RPMI8226 (cell line): ENCODE data around the gene CCSER1.

Experiments used
- DNase-seq: peaks from one replicate; pipeline ENCODE4 v3.0.0-alpha.2; 2015

CCSER1 gene

DNA sequence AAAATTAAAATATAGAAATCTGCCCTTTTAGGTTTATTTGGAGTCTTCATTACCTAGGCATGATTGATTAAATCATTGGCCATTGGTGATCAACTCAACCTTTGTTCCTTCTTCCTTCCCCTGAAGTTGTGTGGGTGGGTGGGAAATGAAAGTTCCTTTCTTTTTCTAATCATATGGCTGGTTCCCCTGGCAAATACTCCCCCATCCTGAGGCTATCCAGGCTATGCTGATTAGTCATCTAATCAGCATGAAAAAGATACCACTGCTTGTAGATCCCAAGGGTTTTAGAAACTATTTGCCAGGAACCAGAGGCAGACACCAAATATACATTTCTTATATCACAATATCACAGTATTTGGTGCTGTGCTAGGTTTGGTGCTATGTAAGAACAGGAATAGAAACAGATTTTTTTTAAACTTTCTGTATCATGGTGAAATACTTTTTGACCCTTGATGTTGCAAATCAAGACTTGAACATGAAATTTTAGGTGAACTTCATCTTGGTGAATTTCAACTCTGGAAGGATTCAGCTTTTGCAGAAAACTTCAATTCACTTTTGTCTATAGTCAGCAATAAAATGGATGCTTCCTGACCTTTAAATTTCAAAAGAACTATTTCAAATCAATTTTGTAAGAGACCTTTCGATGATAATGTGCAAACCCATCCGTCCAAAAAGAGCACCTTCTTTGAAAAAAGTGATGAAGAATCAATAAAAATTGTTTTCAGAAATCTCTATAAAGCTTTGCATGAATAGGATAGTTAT, 71.1 kb downstream of the CCSER1 start:
- no peak for DNase-seq

DNA sequence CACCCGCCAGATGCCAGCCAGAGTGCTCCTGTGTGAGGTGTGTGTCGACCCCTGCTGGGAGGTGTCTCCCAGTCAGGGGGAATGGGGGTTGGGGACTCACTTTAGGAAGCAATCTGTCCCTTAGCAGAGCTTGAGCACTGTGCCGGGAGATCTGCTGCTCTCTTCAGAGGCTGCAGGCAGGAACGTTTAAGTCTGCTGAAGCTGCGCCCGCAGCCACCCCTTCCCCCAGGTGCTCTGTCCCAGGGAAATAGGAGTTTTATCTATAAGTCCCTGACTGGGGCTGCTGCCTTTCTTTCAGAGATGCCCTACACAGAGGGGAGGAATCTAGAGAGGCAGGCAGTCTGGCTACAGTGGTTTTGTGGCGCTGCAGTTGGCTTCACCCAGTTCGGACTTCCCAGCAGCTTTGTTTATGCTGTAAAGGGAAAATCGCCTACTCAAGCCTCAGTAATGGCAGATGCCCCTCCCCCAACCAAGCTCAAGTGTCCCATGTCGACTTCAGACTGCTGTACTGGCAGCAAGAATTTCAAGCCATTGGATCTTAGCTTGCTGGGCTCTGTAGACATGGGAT, 80.8 kb downstream of the CCSER1 start:
- DNase-seq = no peak

DNA sequence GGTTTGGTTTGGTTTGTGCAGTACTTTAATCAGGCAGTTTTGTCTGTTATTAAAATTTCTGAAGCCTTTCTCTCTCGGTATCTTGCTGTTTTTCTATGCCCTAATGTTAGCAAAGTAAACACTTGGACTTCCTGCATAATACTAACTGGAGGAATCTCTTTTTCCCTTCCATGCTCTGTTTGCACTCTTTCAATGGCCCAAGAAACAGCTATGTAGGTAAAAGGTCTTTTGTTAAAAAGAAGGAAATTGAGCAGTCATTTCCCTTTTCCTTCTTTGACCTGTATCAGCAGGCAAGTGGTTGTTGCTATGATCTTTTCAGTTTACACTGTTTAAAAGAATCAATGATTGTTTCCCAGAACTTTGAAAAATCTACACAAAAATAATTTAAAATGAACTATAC, 82.7 kb downstream of the CCSER1 start:
- no peak for DNase-seq

DNA sequence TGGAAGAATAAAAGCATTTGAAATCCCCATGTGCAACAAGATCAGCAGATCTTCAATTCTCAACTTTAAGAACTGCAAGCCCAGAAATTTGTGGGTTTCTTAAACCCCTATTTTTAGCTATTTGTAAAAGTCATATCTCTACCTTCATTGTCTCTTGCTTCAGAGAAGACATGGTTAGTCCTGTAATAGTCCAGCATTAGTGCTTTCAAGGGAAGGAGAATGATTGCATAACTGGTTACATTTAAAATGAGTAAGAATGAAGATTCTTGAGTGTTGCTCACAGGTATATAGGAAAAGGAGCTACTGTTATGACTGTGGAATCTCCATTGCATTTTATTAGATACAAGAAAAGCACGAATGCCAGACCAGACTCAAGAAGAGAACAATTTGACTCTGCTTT, 84.0 kb downstream of the CCSER1 start:
- DNase-seq = no peak

DNA sequence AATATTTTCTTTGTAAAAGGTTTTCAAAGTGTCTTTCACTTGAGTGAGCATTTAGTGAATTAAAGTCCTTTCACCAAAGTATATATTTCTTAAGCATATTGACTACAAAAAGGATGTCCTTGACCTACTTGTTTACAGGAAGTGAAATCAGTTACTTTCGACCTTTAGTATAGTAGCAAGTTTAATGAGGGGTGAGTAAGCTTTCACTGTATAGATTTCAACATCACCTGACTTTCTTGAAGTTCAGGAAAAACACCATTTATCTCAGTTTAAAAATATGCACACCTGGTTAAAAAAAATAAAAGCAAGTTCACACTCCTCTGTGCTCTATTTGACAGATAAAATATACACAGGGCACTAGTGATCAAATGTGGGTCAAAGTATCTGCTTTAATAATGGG, 88.1 kb downstream of the CCSER1 start:
- DNase-seq = no peak

DNA sequence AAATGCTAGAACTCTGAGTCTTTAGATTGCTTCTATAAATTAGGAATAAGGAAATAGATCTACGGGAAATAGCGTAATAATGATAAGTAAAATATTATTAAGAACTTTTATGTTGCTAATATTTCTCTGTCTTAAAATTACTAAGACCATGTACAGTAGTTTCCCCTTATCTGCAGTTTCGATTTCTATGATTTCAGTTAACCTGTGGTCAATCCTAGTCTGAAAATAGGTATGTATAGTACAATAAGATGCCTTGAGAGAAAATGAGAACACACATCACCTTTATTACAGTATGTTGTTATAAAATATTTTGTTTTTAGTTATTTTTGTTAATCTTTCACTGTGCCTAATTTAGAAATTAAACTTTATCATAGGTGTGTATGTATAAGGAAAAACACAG, 92.6 kb downstream of the CCSER1 start:
- no peak for DNase-seq

DNA sequence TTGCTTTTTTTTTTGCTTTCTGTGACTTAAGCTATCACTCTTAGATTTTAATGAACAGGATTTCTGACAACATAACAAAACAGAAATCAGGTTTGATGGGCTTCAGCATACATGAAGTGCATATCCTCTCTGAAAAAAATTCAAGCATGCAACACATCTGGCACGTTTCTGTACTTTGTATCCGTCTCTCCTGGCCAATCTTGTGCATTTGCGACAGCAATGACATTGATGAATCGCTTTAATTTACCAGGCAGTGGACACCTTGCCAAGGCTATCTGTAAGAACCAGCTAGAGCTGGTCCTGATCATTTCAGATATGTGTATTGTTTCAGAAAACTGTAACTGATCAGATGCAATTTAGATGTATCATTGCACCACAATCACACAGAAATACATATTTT, 93.3 kb downstream of the CCSER1 start:
- no peak for DNase-seq

DNA sequence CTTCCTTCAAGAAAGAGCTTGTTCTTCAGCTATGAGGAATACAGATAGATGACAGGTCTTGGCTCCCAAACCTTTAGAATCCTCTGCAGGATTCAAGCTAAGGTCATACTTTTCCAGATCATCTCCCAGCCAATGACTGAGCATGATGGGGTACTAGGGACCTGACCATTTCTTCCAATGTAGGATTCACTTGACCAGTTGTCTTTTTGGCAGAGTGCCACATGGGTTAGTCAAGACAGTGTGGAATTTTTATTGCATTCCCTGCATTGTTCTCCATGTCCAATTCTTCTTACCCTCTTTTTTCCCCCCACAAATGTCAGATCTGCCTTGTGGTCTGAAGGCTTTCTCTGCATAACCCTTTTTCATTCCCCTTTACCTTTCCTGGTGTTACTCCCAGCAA, 99.5 kb downstream of the CCSER1 start:
- DNase-seq = no peak

DNA sequence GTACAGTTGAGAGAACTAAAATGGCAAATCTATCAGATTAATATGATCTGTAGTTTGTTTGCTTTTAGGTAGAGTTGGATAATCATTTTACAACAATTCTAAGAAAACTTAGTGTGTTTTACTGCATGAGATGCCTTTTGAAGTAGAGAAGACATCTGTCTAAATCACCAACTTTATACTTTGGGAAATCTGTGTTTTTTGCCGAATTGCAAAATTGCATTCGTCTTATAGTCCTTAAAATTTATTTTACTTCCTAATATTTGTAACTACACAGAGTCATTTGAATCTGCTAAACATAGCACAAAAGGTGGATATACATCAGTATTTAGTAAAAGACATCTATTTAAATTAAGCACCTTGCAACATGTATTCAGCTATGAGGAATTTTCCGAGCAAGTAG, 100.0 kb downstream of the CCSER1 start:
- no peak for DNase-seq

DNA sequence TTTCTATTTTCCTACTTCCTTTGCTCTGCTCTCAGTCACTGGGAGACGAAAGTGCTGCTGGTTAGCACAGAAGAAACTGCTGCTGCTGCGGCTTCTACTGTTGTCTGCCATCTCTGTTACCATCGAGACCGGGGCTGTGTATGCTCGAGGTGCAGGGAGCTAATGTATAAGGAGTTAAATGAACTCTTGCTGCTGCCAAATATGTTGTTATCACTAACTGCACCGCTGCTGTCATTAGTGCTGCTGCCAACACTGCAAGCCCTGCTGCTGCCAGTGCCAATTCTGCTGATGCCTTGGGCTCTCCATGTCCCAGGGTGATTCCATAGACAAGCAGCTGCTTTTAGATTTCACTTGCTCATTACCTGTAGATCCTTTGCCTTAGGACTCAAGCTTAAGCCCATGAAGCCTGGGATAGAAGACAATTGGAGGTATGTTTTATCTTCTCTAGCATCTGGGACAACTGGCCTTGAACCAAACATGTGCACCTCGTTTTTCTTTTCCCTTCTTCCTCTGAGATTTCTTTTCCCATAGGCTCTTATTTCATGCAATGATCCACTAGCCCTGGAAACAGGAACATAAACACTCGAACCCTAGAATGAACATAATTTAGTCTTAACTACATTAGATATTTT, 107.8 kb downstream of the CCSER1 start:
- no peak for DNase-seq

DNA sequence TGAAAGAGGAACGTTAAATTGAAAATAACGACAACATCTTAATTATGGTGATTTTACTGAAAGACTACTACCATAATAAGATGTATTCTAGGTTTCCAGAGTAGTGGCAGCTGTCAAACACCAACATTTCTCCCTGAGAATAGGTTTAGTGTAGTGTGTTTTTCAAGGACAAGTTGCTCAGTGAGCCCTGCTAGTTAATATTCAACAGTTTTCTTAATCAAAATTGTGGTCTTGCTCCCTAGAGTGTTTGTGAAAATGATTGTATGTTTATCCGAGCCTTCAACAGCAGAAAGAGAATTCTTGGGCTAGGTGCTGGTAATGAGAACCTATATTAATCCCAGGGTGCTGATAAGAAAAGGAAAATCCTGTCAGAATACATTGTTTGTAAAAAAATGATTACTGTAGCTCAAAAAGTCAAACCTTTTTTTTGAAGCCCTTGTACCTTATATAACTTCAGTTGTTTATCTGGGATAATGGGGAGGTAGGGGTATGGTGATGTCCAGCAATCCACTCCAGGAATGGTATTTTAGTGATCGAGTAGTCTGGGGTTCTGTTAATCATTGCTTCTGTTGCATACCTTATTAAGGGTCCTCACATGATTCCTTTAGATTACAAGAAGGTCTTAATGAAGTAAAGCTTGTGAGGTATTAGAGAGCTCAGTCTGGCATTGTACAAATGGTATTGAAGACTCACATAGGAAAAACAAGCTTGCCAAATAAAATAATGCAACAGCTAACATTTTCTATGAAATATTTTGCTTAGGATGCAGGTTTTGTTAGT, 110.7 kb downstream of the CCSER1 start:
- DNase-seq = no peak

DNA sequence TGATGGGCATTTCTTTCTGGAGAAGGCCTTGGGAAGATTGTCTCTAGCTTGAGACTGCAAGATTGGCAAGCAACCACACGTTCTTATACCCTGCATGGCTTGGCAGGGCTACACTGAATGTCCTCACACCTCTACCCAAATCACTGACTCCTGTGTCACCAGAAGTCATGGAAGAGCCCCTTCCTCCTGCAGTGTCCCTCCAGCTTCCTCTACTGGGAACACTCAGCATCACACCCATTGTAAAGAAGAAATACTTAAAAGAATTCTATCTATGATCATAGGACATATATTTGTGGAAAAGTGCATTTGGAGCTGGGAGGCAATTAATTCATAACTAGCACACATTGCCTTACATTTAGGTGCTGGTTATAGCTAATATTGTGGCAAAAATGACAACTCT, 113.1 kb downstream of the CCSER1 start:
- no peak for DNase-seq

DNA sequence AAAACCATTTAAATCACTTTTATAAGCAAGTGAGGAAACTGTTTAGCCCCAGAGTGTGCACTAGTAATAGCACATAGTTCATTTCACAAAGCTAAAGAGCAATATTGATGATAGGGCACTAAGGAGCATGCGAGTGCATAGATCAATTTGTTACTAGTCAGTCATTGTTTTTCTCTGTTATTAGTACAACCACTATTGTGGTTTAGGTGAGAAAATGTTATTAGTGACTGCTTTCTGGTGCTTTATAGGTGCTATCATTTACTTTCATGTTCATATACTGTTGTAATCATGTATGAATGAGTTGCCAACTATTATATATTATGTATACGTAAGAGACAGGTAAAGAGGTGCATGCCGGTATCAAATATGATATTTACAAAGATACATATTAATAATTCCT, 113.8 kb downstream of the CCSER1 start:
- no peak for DNase-seq

DNA sequence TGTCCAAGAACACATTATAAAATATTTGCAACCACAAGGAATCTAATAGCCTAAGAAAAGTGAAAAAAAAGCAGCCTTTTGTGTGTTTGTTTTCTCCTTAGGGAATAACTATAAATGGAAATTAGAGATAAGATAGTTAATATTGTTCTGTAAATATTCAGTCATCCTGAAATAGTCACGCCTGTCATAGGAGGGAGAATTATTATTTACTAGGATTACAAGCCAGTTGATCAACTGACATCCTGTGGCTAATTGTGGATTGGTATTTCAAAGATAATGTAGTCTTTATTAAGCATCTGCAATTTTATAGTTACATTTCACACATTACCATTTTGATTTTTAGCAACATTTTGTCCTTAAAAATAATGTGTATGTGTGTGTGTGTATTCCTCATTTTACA, 118.6 kb downstream of the CCSER1 start:
- DNase-seq = no peak

DNA sequence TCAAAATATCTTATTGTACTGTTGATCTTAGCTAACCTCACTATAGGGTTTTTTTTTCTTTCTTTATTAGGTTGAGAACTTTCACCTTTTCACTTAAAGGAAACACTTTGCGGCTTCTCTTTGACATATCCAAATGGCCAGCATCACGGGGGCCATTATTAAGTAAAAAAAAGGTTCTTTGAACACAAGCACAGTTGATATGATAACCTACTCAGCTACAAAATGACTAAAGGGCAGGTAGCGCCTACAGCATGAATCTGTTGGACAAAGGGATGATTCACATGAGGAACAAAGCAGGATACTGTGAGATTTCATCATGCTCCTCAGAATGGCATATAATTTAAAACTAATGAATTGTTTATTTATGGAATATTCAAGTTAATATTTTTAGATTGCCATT, 119.6 kb downstream of the CCSER1 start:
- DNase-seq = no peak

DNA sequence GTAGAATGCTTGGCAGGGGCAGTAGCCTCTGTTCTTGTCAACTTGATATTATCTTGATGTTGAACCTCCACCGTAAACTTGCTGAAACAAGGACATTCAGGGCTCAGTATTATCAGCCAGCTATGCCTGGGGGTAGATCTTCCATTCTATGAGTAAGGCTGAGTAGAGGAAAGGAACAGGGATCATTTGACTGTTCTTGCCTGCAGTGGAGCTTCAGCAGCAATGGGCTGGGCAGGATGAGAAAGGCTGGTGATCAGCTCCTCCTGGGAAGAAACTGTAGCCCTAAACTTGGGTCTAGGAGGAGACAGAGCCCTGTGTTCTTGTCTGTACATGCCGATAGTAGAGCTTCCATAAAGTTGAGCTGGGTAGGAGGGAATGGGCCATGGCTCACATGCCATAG, 127.2 kb downstream of the CCSER1 start:
- no peak for DNase-seq

DNA sequence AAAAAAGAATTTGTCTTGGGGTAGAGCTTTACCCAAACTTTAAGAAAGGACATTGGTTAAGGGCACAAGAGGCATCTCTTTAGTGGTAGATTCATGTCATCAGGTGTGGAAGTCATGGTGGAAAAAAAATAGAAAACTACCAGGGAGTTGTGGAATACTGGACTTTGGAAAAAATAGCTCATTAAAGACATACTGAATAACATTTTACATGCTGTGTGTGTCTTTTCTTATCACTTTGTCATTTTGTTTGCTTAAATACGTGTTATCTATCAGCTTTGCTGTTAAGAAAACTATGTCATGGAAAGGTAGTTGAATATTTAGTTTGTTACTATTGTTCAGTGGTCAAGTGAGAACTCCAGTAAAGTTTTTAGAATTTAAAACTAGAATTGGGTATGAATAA, 147.0 kb downstream of the CCSER1 start:
- no peak for DNase-seq

DNA sequence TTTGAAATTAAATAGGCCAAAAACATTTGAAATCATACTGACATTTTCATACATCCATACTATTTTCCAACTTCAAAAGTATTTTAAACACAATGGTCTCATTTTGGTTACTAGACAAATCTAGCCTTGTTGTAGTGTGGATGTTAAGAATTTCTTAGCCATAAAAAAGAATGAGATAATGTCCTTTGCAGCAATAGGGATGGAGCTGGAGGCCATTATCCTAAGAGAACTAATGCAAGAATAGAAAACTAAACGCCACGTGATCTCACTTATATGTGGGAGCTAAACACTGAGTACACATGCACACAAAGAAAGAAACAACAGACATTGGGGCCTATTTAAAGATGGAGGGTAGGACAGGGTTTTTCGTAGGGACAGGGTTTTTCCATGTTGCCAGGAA, 153.8 kb downstream of the CCSER1 start:
- DNase-seq = no peak

DNA sequence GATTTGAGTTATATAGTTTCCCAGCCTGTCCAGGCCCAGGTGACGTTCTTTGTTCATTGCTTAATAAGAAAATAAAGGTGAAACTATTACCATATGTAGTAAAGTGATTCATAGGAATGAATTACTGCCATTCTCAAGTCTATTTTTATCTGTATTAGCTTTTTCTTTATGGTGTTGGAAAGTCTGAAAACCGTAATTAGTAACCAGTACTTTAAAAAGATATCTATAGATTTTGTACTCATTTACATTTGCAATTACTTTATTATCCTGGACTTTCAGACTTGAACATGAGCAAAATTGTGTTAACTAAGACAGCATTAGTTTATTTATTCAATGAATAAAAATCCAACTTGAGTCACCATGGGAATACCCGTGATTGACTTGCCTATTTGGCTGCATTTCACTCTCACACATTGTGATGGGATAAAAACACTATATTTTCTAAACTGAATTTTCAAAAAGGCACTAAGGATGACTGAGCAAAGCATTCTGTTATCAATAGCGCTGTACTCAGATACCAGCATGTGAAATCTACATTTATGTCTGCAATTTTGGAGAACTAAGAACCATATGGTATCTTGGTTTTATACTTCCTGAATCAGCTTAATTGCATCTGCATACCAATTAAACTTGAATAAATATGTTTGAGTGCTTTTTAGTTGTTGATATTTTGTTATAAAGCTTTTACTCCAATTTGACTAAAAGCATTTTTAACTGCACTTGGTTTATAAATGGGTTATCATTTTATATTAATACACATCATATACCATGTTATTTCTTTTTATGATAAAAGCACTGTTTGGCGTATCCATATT, 154.6 kb downstream of the CCSER1 start:
- no peak for DNase-seq

DNA sequence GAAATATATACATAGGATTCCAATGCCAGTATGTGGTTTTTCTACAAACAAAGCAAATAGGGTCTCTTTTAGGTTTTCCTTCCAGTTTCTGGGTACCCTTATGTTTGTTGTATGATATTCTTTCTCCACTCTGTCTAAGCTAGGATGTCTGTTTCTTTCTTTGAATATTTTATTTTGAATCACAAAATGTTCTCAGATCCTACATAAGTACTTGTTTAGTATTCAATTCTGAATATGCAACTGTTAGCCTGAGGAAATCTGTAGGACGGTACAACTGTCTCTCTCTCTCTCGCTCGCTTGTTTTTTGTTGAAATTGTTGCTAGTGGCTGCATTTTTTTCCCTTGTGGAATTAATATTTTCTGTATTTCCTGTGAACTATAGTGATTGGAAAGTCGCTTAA, 163.2 kb downstream of the CCSER1 start:
- DNase-seq = no peak

DNA sequence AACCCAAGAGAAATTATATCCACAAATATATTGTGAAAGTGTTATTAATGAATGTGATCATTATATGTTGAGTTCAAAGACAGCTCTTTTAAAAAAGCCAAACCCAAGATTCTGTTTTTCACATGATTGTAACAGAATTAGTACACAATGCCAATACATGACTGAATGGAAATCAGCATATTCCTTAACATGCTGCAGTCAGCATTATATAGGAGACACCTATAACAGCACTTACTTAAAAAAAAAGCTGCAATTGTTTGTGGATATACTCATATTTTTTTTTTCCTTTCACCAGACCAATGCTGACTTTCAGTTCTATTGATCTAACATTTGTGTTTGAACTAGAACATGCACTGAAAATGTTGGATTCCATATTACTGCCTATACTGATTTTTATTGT, 165.2 kb downstream of the CCSER1 start:
- no peak for DNase-seq

DNA sequence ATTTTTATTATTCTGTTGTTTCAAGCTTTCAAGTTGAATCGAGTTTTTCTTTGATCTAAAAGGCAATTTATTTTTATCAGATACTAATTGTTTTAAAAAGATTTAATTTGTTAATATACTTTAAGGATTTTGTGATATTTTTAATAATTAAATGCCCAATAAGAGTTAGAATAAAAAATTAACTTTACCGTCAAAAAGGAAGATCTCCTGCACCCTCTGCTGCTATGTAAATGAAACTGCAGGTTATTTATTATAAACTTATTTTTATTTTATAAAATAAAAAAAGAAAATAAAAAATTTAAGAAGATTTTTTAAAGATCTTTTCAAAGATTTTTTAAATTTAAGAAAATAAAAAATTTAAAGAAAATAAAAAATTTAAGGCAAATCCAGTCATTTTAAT, 166.1 kb downstream of the CCSER1 start:
- DNase-seq = no peak

DNA sequence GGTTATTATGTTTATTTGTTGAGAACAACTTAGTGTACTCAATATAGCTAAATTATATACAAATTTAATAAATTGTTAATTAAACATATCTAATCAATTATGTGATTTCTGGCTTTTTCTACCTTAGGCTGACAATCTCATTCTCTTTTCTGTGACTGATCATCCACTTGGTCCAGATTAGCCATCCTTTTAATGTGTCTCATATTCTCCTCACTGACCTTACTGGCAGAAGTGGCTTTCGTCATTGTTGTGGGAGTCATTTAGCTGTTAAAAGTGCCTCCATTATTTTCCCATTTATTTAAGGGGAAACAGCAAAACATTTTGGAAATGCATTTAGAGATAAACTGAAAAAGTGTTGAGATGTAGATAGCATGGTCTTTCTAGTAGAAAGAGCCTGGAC, 172.2 kb downstream of the CCSER1 start:
- DNase-seq = no peak
